Calu3 (cell line): ENCODE measurements around the gene SNX32. TPM values are rescaled to one million over a fixed set of nuclear protein-coding genes. Genes with fewer than 3 reads are reported as not detected.
A peak's percentile ranks its signal among the peaks of the same experiment; 100 is the strongest.

ENCODE experiments used
- BruUV-seq: library from RNA; stranded (reverse); fragments of 400-500 nt; replicated peaks from 2 replicates; lab custom pipeline; 2021; lab: Mats Ljungman, UMichigan
- CTCF ChIA-PET: fragments of 300-600 bp; sonication (Branson Sonifier 250); formaldehyde crosslinking; loops from one replicate; lab custom pipeline; 2022; ENCODE audit warnings: antibody characterized with exemption; lab: Charles Lee
- DNase-seq: peaks from one replicate; pipeline ENCODE4 v3.0.0; 2022
- H3K27ac Mint-ChIP-seq: one replicate; pipeline ENCODE4 v1.8.0; 2022; ENCODE audit warnings: mixed read lengths; ENCODE audit not compliant: unreplicated experiment
- H3K27me3 Mint-ChIP-seq: one replicate; pipeline ENCODE4 v1.8.0; 2022; ENCODE audit warnings: mixed read lengths; ENCODE audit not compliant: unreplicated experiment
- H3K36me3 Mint-ChIP-seq: one replicate; pipeline ENCODE4 v1.8.0; 2022; ENCODE audit warnings: mild to moderate bottlenecking, moderate library complexity, mixed read lengths; ENCODE audit not compliant: insufficient read depth, unreplicated experiment
- H3K4me1 Mint-ChIP-seq: one replicate; pipeline ENCODE4 v1.8.0; 2022; ENCODE audit warnings: mild to moderate bottlenecking, low read depth, mixed read lengths; ENCODE audit not compliant: unreplicated experiment
- H3K4me3 Mint-ChIP-seq: one replicate; pipeline ENCODE4 v1.8.0; 2022; ENCODE audit warnings: mild to moderate bottlenecking, low read depth, moderate library complexity, mixed read lengths; ENCODE audit not compliant: unreplicated experiment
- H3K9me3 Mint-ChIP-seq: one replicate; pipeline ENCODE4 v1.8.0; 2022; ENCODE audit warnings: low read depth, mixed read lengths; ENCODE audit not compliant: unreplicated experiment
- CTCF ChIP-seq: fragments of 200-600 bp; IDR thresholded peaks from one replicate; pipeline ENCODE4 v1.8.0; 2022; ENCODE audit warnings: antibody characterized with exemption; ENCODE audit not compliant: unreplicated experiment
- intact Hi-C: fragments of 100-400 bp; cut with micrococcal nuclease; formaldehyde crosslinking; loops from one replicate; pipeline ENCODE4 v1.10.0; 2022; ENCODE audit not compliant: unreplicated experiment
- total RNA-seq: library from RNA; stranded (reverse); gene quantifications from 2 replicates; pipeline ENCODE4 v1.2.3, GENCODE V29; 2022

SNX32 gene
- total RNA-seq, 1 experiment from 2014 or later = not detected

GRCh38 chr11:65857853-65858680 lies 24.3 kb downstream of the SNX32 start, which contains the start of gene CFL1:
Gene CFL1 (minus strand): TSS chr11:65858180. CDS start chr11:65858099, 81 bp downstream.
- no TSS peak for BruUV-seq
- no peak for TF ChIP-seq CTCF
- CTCF ChIA-PET = interaction anchor here (0.7 to 2.9 kb wide), 4 partner anchors 30 to 1172 kb away, joined by 3 to 37 read pairs (median 6); partner anchors contain the start of gene FIBP
- H3K27me3 Mint-ChIP-seq = no peaks in the 10 kb centered on the region
- H3K9me3 Mint-ChIP-seq = no peaks in the 10 kb centered on the region
- peak within 1 kb of the TSS; percentile 84 for H3K4me3 Mint-ChIP-seq
- intact Hi-C loops = no loop called here
- DNase-seq = peak; percentile 98
- H3K36me3 Mint-ChIP-seq = peaks cover 100% of the 10 kb centered on the region
- peak within 1 kb of the TSS; percentile 95 for H3K27ac Mint-ChIP-seq
- H3K4me1 Mint-ChIP-seq = peaks cover 47% of the 10 kb centered on the region

- BruUV-seq = TSS peak; percentile 36
- intact Hi-C loops = no loop called here
Observed at GRCh38 chr11:65858681-65859087, 24.9 kb downstream of the SNX32 start.

GRCh38 chr11:65859095-65859811 lies 25.5 kb downstream of the SNX32 start:
- Mint-ChIP-seq H3K9me3 (no peaks in the 10 kb centered on the region), H3K27ac (peak overlapping the region; percentile 95), H3K36me3 (peaks cover 98% of the 10 kb centered on the region), H3K4me3 (peak overlapping the region; percentile 84), H3K4me1 (peaks cover 37% of the 10 kb centered on the region), H3K27me3 (no peaks in the 10 kb centered on the region)
- BruUV-seq = no TSS peak
- no peak for TF ChIP-seq CTCF
- DNase-seq = peak; percentile 97
- intact Hi-C loops = no loop called here
- CTCF ChIA-PET = interaction anchor here (0.6 to 2.9 kb wide), 17 partner anchors 10 to 244 kb away, joined by 3 to 37 read pairs (median 4); partner anchors contain the start of genes BANF1, CCDC85B, EFEMP2 and FIBP

More at GRCh38 chr11:65858681-65859087, 24.9 kb downstream of the SNX32 start:
- Mint-ChIP-seq H3K4me1 (peaks cover 43% of the 10 kb centered on the region), H3K27ac (peak overlapping the region; percentile 95), H3K36me3 (peaks cover 99% of the 10 kb centered on the region), H3K4me3 (peak overlapping the region; percentile 84), H3K27me3 (no peaks in the 10 kb centered on the region), H3K9me3 (no peaks in the 10 kb centered on the region)
- CTCF ChIA-PET = interaction anchor here (0.7 to 2.9 kb wide), 4 partner anchors 29 to 1171 kb away, joined by 3 to 37 read pairs (median 6); partner anchors contain the start of gene FIBP
- no peak for TF ChIP-seq CTCF
- DNase-seq = no peak

- peaks cover 31% of the 10 kb centered on the region for H3K4me1 Mint-ChIP-seq
- intact Hi-C loops = no loop called here
- CTCF ChIA-PET = interaction anchor here (0.6 to 2.9 kb wide), 20 partner anchors 10 to 440 kb away, joined by 3 to 37 read pairs (median 4); partner anchors contain the start of genes BANF1, CCDC85B, EFEMP2 and FIBP
- peak; percentile 32 for DNase-seq
- no peaks in the 10 kb centered on the region for H3K9me3 Mint-ChIP-seq
- H3K4me3 Mint-ChIP-seq = peak overlapping the region; percentile 84
- H3K36me3 Mint-ChIP-seq = peaks cover 93% of the 10 kb centered on the region
- BruUV-seq = no TSS peak
- no peak for TF ChIP-seq CTCF
- peak overlapping the region; percentile 95 for H3K27ac Mint-ChIP-seq
- H3K27me3 Mint-ChIP-seq = no peaks in the 10 kb centered on the region
Observed at GRCh38 chr11:65859812-65860277, 26.1 kb downstream of the SNX32 start.
